HepG2 (cell line): ENCODE data around the gene ATG7. TPM values are rescaled to one million over a fixed set of nuclear protein-coding genes. Genes with fewer than 3 reads are reported as not detected.

Experiments used
- EED ChIP-seq: sonication (generic); formaldehyde crosslinking; IDR thresholded peaks from 2 replicates; pipeline ENCODE4 v1.5.0; 2020; ENCODE audit warnings: mild to moderate bottlenecking, missing genetic modification reagents
- KLF13 ChIP-seq: sonication (generic); formaldehyde crosslinking; IDR thresholded peaks from 2 replicates; pipeline ENCODE4 v1.4.0; 2020; ENCODE audit warnings: mild to moderate bottlenecking, missing genetic modification reagents
- MIXL1 ChIP-seq: IDR thresholded peaks from 2 replicates; pipeline ENCODE4 v1.6.1; 2016
- RBFOX2 ChIP-seq: fragments of 200-400 bp; formaldehyde crosslinking; IDR thresholded peaks from 2 replicates; pipeline ENCODE4 v1.6.1; 2017; ENCODE audit warnings: low read depth, mild to moderate bottlenecking, low read length
- SOX6 ChIP-seq, 2 experiments: fragments of 450-650 bp in 1 of 2; sonication (generic) in 1 of 2; formaldehyde crosslinking in 1 of 2; IDR thresholded peaks; 2 replicates each; pipeline versions ENCODE4 v1.4.0 to v1.6.1; 2017 to 2020; ENCODE audit warnings: antibody characterized with exemption in 1 of 2, mild to moderate bottlenecking in 1 of 2, missing genetic modification reagents in 1 of 2
- U2AF1 ChIP-seq: fragments of 200-400 bp; formaldehyde crosslinking; optimal IDR thresholded peaks from 2 replicates; pipeline ENCODE3; 2017; ENCODE audit warnings: mild to moderate bottlenecking, low read depth, low read length
- ZNF350 ChIP-seq: sonication (generic); formaldehyde crosslinking; IDR thresholded peaks from 2 replicates; pipeline ENCODE4 v1.4.0; 2020; ENCODE audit warnings: mild to moderate bottlenecking, low read depth, missing genetic modification reagents, borderline replicate concordance
- ZNF614 ChIP-seq: IDR thresholded peaks from 2 replicates; pipeline ENCODE4 v1.6.1; 2018; ENCODE audit warnings: missing biosample characterization, missing genetic modification reagents, inconsistent platforms, borderline replicate concordance
- ZNF766 ChIP-seq: sonication (generic); formaldehyde crosslinking; IDR thresholded peaks from 2 replicates; pipeline ENCODE4 v1.5.0; 2020; ENCODE audit warnings: missing genetic modification reagents, borderline replicate concordance
- ZNF790 ChIP-seq: sonication (generic); formaldehyde crosslinking; IDR thresholded peaks from 2 replicates; pipeline ENCODE4 v1.8.0; 2022; ENCODE audit warnings: missing genetic modification reagents, mild to moderate bottlenecking, borderline replicate concordance
- polyA plus RNA-seq, 8 experiments: library from polyadenylated mRNA; depleted of rRNA in 3 of 8; stranded (reverse) in 7 of 8; unstranded in 1 of 8; fragments of >200 nt; fragmentation: Illumina TruSeq in 4 of 8; extraction: Trizol in 4 of 8; gene quantifications; 2 replicates each; pipeline versions ENCODE4 v1.2.1 to v1.2.3, GENCODE V29; 2011 to 2016; ENCODE audit warnings: low read depth in 4 of 8, missing spikeins in 1 of 8, mixed read lengths in 1 of 8; ENCODE audit not compliant: insufficient read depth in 1 of 8
- total RNA-seq, 5 experiments: library from RNA; depleted of rRNA; stranded (reverse); fragments of >200 nt; fragmentation: Illumina TruSeq; extraction: Trizol; gene quantifications; 2 replicates each; pipeline ENCODE4 v1.2.3, GENCODE V29; 2016; ENCODE audit warnings: low read depth in 1 of 5
- TF ChIP-seq, protein P1 (sequence below): sonication (generic); formaldehyde crosslinking; IDR thresholded peaks from 2 replicates; pipeline ENCODE4 v1.4.0; 2020; ENCODE audit warnings: missing genetic modification reagents
- TF ChIP-seq, protein P2 (sequence below): IDR thresholded peaks from 2 replicates; pipeline ENCODE4 v1.6.1; 2016; ENCODE audit warnings: missing biosample characterization, missing genetic modification reagents, low read depth
- TF ChIP-seq, protein P3 (sequence below): sonication (generic); formaldehyde crosslinking; IDR thresholded peaks from 2 replicates; pipeline ENCODE4 v1.8.0; 2022; ENCODE audit warnings: mild to moderate bottlenecking, missing genetic modification reagents, moderate library complexity
- TF ChIP-seq, protein P4 (sequence below): sonication (generic); formaldehyde crosslinking; IDR thresholded peaks from 2 replicates; pipeline ENCODE4 v1.5.1; 2020; ENCODE audit warnings: mild to moderate bottlenecking, moderate library complexity, missing genetic modification reagents
- TF ChIP-seq, protein P5 (sequence below): sonication (generic); formaldehyde crosslinking; IDR thresholded peaks from 2 replicates; pipeline ENCODE4 v1.4.0; 2020; ENCODE audit warnings: missing genetic modification reagents
- TF ChIP-seq, protein P6 (sequence below): sonication (generic); formaldehyde crosslinking; IDR thresholded peaks from 2 replicates; pipeline ENCODE4 v1.4.0; 2020; ENCODE audit warnings: missing genetic modification reagents, mild to moderate bottlenecking, borderline replicate concordance

Gene ATG7
- total and polyA plus RNA-seq, 2 of the 13 experiments (the other 11 are each of a cell fraction or from before 2014, with no cell fraction given): 7.8 to 22.1 TPM

DNA sequence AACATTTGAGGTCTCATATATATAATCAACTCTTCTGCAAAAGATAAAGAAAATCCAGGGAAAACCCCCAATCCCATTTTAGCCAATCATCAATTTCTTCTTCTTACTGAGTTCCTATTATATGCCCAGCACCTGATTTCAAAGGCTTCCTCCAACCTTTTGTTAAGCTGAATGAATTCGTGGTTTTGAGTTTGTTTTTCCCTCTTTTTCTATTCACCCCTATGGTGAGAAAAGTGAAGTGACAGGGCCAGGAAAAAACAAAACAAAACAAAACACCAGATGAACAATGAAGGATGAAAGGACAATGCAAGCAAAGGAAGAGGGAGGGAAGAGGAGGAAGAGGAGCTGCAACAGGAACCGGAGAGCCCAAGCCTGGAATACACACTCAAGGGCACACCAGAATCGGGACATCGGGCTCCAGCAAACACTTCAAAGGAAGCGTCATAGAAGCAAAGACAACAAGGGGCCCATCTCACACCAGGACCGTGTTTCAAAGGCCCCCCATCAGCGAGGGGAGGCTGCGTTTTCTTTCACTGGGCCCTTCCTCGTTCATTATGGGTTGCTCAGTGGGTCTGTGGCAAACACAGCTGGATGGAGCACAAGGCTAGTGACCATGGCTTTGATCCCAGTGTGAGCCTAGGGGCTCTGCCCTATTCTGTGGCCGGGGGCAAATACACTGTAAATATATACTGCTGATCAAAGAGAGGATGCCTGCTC lies 321.3 kb downstream of the ATG7 start (continued):
- TF ChIP-seq, protein P1, sequence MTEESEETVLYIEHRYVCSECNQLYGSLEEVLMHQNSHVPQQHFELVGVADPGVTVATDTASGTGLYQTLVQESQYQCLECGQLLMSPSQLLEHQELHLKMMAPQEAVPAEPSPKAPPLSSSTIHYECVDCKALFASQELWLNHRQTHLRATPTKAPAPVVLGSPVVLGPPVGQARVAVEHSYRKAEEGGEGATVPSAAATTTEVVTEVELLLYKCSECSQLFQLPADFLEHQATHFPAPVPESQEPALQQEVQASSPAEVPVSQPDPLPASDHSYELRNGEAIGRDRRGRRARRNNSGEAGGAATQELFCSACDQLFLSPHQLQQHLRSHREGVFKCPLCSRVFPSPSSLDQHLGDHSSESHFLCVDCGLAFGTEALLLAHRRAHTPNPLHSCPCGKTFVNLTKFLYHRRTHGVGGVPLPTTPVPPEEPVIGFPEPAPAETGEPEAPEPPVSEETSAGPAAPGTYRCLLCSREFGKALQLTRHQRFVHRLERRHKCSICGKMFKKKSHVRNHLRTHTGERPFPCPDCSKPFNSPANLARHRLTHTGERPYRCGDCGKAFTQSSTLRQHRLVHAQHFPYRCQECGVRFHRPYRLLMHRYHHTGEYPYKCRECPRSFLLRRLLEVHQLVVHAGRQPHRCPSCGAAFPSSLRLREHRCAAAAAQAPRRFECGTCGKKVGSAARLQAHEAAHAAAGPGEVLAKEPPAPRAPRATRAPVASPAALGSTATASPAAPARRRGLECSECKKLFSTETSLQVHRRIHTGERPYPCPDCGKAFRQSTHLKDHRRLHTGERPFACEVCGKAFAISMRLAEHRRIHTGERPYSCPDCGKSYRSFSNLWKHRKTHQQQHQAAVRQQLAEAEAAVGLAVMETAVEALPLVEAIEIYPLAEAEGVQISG (CRISPR knock-in tag): no peak
- no peak for TF ChIP-seq EED (CRISPR knock-in tag)
- TF ChIP-seq KLF13 (CRISPR knock-in tag): no peak
- TF ChIP-seq, protein P2, sequence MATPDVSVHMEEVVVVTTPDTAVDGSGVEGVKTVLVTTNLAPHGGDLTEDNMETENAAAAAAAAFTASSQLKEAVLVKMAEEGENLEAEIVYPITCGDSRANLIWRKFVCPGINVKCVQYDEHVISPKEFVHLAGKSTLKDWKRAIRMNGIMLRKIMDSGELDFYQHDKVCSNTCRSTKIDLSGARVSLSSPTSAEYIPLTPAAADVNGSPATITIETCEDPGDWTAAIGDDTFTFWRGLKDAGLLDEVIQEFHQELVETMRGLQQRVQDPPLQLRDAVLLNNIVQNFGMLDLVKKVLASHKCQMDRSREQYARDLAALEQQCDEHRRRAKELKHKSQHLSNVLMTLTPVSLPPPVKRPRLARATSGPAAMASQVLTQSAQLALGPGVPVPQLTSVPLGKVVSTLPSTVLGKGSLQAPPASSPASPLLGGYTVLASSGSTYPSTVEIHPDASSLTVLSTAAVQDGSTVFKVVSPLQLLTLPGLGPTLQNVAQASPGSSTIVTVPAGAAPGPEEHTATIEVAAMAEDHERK (CRISPR knock-in tag): no peak
- no peak for TF ChIP-seq ZNF614 (CRISPR knock-in tag)
- TF ChIP-seq, protein P3, sequence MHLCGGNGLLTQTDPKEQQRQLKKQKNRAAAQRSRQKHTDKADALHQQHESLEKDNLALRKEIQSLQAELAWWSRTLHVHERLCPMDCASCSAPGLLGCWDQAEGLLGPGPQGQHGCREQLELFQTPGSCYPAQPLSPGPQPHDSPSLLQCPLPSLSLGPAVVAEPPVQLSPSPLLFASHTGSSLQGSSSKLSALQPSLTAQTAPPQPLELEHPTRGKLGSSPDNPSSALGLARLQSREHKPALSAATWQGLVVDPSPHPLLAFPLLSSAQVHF: no peak
- no peak for TF ChIP-seq SOX6 (IDR thresholded peaks at IDR 0.05)
- TF ChIP-seq SOX6 (CRISPR knock-in tag; IDR thresholded peaks at IDR 0.05): peak; percentile 92
- TF ChIP-seq RBFOX2: no peak
- TF ChIP-seq, protein P4, sequence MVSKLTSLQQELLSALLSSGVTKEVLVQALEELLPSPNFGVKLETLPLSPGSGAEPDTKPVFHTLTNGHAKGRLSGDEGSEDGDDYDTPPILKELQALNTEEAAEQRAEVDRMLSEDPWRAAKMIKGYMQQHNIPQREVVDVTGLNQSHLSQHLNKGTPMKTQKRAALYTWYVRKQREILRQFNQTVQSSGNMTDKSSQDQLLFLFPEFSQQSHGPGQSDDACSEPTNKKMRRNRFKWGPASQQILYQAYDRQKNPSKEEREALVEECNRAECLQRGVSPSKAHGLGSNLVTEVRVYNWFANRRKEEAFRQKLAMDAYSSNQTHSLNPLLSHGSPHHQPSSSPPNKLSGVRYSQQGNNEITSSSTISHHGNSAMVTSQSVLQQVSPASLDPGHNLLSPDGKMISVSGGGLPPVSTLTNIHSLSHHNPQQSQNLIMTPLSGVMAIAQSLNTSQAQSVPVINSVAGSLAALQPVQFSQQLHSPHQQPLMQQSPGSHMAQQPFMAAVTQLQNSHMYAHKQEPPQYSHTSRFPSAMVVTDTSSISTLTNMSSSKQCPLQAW (CRISPR knock-in tag): no peak
- no peak for TF ChIP-seq U2AF1
- TF ChIP-seq, protein P5, sequence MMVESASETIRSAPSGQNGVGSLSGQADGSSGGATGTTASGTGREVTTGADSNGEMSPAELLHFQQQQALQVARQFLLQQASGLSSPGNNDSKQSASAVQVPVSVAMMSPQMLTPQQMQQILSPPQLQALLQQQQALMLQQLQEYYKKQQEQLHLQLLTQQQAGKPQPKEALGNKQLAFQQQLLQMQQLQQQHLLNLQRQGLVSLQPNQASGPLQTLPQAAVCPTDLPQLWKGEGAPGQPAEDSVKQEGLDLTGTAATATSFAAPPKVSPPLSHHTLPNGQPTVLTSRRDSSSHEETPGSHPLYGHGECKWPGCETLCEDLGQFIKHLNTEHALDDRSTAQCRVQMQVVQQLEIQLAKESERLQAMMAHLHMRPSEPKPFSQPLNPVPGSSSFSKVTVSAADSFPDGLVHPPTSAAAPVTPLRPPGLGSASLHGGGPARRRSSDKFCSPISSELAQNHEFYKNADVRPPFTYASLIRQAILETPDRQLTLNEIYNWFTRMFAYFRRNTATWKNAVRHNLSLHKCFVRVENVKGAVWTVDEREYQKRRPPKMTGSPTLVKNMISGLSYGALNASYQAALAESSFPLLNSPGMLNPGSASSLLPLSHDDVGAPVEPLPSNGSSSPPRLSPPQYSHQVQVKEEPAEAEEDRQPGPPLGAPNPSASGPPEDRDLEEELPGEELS (CRISPR knock-in tag): peak; percentile 79
- TF ChIP-seq, protein P6, sequence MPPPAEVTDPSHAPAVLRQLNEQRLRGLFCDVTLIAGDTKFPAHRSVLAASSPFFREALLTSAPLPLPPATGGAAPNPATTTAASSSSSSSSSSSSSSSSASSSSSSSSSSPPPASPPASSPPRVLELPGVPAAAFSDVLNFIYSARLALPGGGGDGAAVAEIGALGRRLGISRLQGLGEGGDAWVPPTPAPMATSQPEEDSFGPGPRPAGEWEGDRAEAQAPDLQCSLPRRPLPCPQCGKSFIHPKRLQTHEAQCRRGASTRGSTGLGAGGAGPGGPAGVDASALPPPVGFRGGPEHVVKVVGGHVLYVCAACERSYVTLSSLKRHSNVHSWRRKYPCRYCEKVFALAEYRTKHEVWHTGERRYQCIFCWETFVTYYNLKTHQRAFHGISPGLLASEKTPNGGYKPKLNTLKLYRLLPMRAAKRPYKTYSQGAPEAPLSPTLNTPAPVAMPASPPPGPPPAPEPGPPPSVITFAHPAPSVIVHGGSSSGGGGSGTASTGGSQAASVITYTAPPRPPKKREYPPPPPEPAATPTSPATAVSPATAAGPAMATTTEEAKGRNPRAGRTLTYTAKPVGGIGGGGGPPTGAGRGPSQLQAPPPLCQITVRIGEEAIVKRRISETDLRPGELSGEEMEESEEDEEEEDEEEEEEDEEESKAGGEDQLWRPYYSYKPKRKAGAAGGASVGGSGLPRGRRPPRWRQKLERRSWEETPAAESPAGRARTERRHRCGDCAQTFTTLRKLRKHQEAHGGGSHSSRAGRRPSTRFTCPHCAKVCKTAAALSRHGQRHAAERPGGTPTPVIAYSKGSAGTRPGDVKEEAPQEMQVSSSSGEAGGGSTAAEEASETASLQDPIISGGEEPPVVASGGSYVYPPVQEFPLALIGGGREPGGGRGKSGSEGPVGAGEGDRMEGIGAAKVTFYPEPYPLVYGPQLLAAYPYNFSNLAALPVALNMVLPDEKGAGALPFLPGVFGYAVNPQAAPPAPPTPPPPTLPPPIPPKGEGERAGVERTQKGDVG (CRISPR knock-in tag): peak; percentile 78; the same call in 1 of the 2 replicates
- no peak for TF ChIP-seq MIXL1
- no peak for TF ChIP-seq ZNF790 (CRISPR knock-in tag)
- no peak for TF ChIP-seq ZNF766 (CRISPR knock-in tag)
- TF ChIP-seq ZNF350 (CRISPR knock-in tag): no peak
